Spleen (tissue), 7 donors: ENCODE results near the gene SOST.

ENCODE experiments used
- POLR2A ChIP-seq, 3 donors: fragments of 450-650 bp; IDR thresholded peaks; one replicate each; pipeline ENCODE4 v1.5.1; 2017; ENCODE audit warnings: antibody characterized with exemption in 3 of 3, mild to moderate bottlenecking in 1 of 3
- TF ChIP-seq, protein P1 (sequence below), 11 experiments: fragments of 200-600 bp in 7 of 11; fragments of 450-650 bp in 4 of 11; sonication (generic) in 4 of 11; IDR thresholded peaks in 8 of 11; conservative IDR thresholded peaks in 3 of 11; 1 replicate in 7 of 11; 2 replicates in 4 of 11; pipeline versions ENCODE4 v1.4.0 to v1.8.0; 2016 to 2021; ENCODE audit warnings: antibody characterized with exemption in 11 of 11, inconsistent platforms in 4 of 11, mild to moderate bottlenecking in 1 of 11
- donor health status: DM: no; HTN: no; CAD: no; lungs with moderate emphysema.
- donor health status: DM: no; HTN: no; CAD: no.
- donor health status: DM: no; HTN: no; CAD: no.

- TF ChIP-seq POLR2A (IDR thresholded peaks at IDR 0.05): no peak
- TF ChIP-seq, protein P1, sequence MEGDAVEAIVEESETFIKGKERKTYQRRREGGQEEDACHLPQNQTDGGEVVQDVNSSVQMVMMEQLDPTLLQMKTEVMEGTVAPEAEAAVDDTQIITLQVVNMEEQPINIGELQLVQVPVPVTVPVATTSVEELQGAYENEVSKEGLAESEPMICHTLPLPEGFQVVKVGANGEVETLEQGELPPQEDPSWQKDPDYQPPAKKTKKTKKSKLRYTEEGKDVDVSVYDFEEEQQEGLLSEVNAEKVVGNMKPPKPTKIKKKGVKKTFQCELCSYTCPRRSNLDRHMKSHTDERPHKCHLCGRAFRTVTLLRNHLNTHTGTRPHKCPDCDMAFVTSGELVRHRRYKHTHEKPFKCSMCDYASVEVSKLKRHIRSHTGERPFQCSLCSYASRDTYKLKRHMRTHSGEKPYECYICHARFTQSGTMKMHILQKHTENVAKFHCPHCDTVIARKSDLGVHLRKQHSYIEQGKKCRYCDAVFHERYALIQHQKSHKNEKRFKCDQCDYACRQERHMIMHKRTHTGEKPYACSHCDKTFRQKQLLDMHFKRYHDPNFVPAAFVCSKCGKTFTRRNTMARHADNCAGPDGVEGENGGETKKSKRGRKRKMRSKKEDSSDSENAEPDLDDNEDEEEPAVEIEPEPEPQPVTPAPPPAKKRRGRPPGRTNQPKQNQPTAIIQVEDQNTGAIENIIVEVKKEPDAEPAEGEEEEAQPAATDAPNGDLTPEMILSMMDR (IDR thresholded peaks at IDR 0.05 in 8 of 11, conservative IDR thresholded peaks at IDR 0.05 in 3 of 11): no peak
Measured at GRCh38 chr17:43784628-43785101, 26.1 kb upstream of the SOST start.
